Esophagus squamous epithelium (tissue), 4 donors: ENCODE results near the gene ASB7.

Experiments used
- POLR2A ChIP-seq, 4 donors: fragments of 450-650 bp; IDR thresholded peaks; one replicate each; pipeline ENCODE4 v1.6.1; 2017; ENCODE audit warnings: antibody characterized with exemption in 4 of 4, mild to moderate bottlenecking in 4 of 4, moderate library complexity in 3 of 4
- TF ChIP-seq, protein P1 (sequence below), 6 experiments: fragments of 450-650 bp in 4 of 6; fragments of 200-600 bp in 2 of 6; sonication (generic) in 2 of 6; IDR thresholded peaks; one replicate each; pipeline ENCODE4 v1.5.1; 2016 to 2019; ENCODE audit warnings: antibody characterized with exemption in 6 of 6, mild to moderate bottlenecking in 4 of 6, moderate library complexity in 4 of 6

DNA sequence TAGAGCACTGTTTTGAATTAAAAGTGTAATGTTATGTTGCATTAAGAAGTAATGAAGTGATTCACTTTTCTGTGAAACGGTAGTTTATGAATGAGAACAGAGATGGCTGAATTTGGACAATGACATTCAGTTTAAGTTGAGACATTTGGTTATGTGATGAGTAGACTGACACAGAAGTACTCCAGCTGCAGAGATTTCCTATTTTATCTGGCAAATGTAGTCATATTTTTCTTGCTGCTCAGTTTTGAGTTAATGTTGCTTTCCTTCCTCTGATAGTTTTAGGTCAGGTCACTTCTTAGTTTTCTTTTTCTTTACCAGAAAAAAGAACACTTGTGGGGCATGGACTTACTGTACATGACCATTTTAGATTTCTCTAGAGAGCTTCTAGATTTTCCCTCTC lies 51.2 kb downstream of the ASB7 start:
- TF ChIP-seq, protein P1, sequence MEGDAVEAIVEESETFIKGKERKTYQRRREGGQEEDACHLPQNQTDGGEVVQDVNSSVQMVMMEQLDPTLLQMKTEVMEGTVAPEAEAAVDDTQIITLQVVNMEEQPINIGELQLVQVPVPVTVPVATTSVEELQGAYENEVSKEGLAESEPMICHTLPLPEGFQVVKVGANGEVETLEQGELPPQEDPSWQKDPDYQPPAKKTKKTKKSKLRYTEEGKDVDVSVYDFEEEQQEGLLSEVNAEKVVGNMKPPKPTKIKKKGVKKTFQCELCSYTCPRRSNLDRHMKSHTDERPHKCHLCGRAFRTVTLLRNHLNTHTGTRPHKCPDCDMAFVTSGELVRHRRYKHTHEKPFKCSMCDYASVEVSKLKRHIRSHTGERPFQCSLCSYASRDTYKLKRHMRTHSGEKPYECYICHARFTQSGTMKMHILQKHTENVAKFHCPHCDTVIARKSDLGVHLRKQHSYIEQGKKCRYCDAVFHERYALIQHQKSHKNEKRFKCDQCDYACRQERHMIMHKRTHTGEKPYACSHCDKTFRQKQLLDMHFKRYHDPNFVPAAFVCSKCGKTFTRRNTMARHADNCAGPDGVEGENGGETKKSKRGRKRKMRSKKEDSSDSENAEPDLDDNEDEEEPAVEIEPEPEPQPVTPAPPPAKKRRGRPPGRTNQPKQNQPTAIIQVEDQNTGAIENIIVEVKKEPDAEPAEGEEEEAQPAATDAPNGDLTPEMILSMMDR (IDR thresholded peaks at IDR 0.05), result no peak
- TF ChIP-seq POLR2A (IDR thresholded peaks at IDR 0.05), result no peak
